Uterine smooth muscle cell (primary cell): ENCODE data around the gene TRMO. TPM values are rescaled to one million over a fixed set of nuclear protein-coding genes. Genes with fewer than 3 reads are reported as not detected.

ENCODE experiments used
- total RNA-seq: library from RNA; depleted of rRNA; stranded (reverse); fragments of >200 nt; gene quantifications from 2 replicates; pipeline ENCODE4 v1.2.3, GENCODE V29; 2014

Gene TRMO
- 16.5 and 18.8 TPM in 2 replicates for total RNA-seq

GRCh38 chr9:97921959-97922724, at the start of gene TRMO:
TSS of gene TRMO (minus strand) at chr9:97922500. CDS start at chr9:97922493, 7 bp downstream.

GRCh38 chr9:97938081-97938644, 15.9 kb upstream of the TRMO start, which contains the start of gene HEMGN:
TSS of gene HEMGN (minus strand) at chr9:97938172. CDS start at chr9:97938136, 36 bp downstream.

Other genes starting within 250 kb of the TRMO start
- gene XPA, start 225.2 kb downstream of the TRMO start, total RNA-seq, result 6.1 and 6.6 TPM in 2 replicates
- gene FOXE1, start 69.3 kb downstream of the TRMO start, total RNA-seq, result not detected in 2 replicates
- gene HEMGN, start 15.7 kb upstream of the TRMO start, total RNA-seq, result not detected in 2 replicates
- 9.5 and 10.4 TPM in 2 replicates for gene ANP32B, start 60.8 kb upstream of the TRMO start, total RNA-seq
- 131 and 154 TPM in 2 replicates for gene NANS, start 134.2 kb upstream of the TRMO start, total RNA-seq
- gene TRIM14, start 196.7 kb upstream of the TRMO start, total RNA-seq, result 7.7 and 12.0 TPM in 2 replicates